Brain microvascular endothelial cell (primary cell): ENCODE results near the gene DLGAP4.

Source experiments
- DNase-seq: peaks from one replicate; pipeline ENCODE4 v3.0.0-alpha.2; 2020
- H3K27ac ChIP-seq: fragments of 250-450 bp; sonication (Bioruptor Pico); 2 replicates; pipeline ENCODE4 v1.5.1; 2020; ENCODE audit warnings: mild to moderate bottlenecking, moderate library complexity
- H3K27me3 ChIP-seq: fragments of 250-450 bp; sonication (Bioruptor Pico); replicated peaks from 2 replicates; pipeline ENCODE4 v1.5.1; 2020; ENCODE audit warnings: mild to moderate bottlenecking
- H3K36me3 ChIP-seq: fragments of 250-450 bp; sonication (Bioruptor Pico); replicated peaks from 2 replicates; pipeline ENCODE4 v1.5.1; 2020; ENCODE audit warnings: mild to moderate bottlenecking
- H3K4me3 ChIP-seq: 2 replicates; pipeline ENCODE4 v1.5.1; 2011; ENCODE audit warnings: low read depth, mild to moderate bottlenecking, control low read depth, low read length, moderate library complexity
- in situ Hi-C: cut with HindIII; loops from 2 replicates; pipeline ENCODE4 v1.10.0; 2017; ENCODE audit warnings: low sequenced_read_pairs, low pct_ligation_motif_present
- TF ChIP-seq, protein P1 (sequence below): IDR thresholded peaks from 2 replicates; pipeline ENCODE4 v1.5.1; 2011; ENCODE audit warnings: low read depth, mild to moderate bottlenecking, moderate library complexity, low read length, control low read depth, inconsistent platforms; ENCODE audit errors: missing control alignments

DLGAP4 gene

DNA sequence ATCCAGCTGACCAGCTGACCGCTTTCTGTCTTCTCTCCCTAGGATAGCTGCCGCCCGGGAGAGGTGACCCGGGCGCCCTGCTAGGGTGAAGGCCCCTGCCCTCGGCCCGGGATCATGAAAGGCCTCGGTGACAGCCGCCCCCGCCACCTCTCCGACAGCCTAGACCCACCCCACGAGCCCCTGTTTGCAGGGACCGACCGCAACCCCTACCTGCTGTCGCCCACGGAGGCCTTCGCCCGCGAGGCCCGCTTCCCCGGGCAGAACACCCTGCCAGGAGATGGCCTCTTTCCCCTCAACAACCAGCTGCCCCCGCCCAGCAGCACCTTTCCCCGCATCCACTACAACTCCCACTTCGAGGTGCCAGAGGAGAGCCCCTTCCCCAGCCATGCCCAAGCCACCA, 125.5 kb downstream of the DLGAP4 start:
- Histone ChIP-seq H3K4me3 (no peak overlapping the region), H3K27ac (no peak overlapping the region), H3K27me3 (no peaks in the 10 kb centered on the region), H3K36me3 (no peaks in the 10 kb centered on the region)
- in situ Hi-C loops = no loop called here
- DNase-seq = no peak
- TF ChIP-seq, protein P1, sequence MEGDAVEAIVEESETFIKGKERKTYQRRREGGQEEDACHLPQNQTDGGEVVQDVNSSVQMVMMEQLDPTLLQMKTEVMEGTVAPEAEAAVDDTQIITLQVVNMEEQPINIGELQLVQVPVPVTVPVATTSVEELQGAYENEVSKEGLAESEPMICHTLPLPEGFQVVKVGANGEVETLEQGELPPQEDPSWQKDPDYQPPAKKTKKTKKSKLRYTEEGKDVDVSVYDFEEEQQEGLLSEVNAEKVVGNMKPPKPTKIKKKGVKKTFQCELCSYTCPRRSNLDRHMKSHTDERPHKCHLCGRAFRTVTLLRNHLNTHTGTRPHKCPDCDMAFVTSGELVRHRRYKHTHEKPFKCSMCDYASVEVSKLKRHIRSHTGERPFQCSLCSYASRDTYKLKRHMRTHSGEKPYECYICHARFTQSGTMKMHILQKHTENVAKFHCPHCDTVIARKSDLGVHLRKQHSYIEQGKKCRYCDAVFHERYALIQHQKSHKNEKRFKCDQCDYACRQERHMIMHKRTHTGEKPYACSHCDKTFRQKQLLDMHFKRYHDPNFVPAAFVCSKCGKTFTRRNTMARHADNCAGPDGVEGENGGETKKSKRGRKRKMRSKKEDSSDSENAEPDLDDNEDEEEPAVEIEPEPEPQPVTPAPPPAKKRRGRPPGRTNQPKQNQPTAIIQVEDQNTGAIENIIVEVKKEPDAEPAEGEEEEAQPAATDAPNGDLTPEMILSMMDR = no peak

DNA sequence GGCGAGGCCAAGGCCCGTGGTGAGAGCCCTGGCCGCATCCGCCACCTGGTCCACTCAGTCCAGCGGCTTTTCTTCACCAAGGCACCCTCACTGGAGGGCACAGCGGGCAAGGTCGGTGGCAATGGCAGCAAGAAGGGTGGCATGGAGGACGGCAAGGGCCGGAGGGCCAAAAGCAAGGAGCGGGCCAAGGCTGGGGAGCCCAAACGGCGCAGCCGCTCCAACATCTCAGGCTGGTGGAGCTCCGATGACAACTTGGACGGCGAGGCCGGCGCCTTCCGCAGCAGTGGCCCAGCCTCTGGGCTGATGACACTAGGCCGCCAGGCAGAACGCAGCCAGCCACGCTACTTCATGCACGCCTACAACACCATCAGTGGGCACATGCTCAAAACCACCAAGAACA, 126.0 kb downstream of the DLGAP4 start:
- TF ChIP-seq, protein P1 = no peak
- DNase-seq = no peak
- in situ Hi-C loops = no loop called here
- Histone ChIP-seq H3K4me3 (no peak overlapping the region), H3K27me3 (no peaks in the 10 kb centered on the region), H3K36me3 (no peaks in the 10 kb centered on the region), H3K27ac (no peak overlapping the region)

GRCh38 chr20:36434383-36434782, 128.2 kb downstream of the DLGAP4 start:
- Histone ChIP-seq H3K36me3 (no peaks in the 10 kb centered on the region), H3K4me3 (no peak overlapping the region), H3K27me3 (no peaks in the 10 kb centered on the region), H3K27ac (no peak overlapping the region)
- TF ChIP-seq, protein P1 = no peak
- in situ Hi-C loops = no loop called here
- DNase-seq = no peak

DNA sequence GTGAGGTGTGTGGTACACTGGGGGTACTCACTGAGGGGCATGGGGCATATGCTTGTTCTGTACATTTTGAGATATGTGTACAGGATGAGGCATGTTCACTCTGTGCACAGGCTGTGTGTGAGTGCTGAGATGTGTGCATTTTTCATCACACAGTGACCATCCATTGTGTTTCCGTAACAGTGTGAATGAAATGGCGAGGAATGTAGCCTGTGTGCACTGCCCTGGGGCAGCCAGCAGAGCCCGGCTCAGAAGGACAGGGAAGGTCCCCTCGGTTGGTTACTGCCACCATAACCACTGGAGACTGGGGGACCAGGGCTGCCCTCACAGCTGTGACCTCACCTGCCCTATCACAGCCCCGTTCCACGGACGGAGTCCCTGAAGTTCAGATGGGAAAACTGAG, 129.0 kb downstream of the DLGAP4 start:
- H3K27ac ChIP-seq = no peak overlapping the region
- H3K4me3 ChIP-seq = no peak overlapping the region
- in situ Hi-C loops = no loop called here
- H3K36me3 ChIP-seq = no peaks in the 10 kb centered on the region
- H3K27me3 ChIP-seq = no peaks in the 10 kb centered on the region
- TF ChIP-seq, protein P1 = no peak
- no peak for DNase-seq

DNA sequence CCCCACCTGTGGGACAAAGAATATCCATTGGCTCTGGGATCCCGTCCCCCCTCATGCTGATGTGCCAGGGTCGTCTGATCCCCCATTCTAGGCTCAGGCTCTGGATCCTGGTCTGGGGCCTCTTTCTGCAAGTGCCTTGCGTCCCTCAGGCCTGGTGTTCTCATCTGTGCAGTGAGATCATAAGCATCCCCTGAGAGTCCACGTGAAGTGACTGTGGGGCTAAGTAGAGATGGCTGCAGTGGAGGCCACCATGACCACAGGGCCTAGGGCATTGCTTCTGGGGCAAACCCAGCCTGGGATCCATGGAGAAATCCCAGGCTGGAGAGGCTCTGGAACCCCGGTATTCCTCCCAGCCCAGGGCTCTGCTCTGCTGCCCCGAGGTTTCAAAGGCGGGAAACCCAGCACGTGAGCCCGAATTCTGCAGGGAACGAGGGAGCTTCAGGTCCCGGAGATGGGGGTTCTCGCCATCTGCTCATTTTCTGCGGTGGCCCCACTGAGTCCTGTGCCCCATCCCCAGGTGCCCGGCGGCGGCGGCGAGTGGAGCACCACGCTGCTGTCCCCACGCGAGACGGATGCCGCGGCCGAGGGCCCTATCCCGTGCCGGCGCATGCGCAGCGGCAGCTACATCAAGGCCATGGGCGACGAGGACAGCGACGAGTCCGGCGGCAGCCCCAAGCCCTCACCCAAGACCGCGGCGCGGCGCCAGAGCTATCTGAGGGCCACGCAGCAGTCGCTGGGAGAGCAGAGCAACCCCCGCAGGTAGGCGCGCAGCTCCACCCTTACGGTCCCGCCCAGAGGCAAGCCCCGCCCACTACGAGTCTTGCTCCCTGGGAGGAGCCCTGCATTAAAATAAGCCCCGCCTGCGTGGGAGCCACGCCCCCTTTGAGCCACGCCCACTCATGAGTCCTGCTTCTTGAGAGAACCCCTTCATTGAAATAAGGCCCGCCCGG, 129.7 kb downstream of the DLGAP4 start:
- Histone ChIP-seq H3K27ac (no peak overlapping the region), H3K36me3 (no peaks in the 10 kb centered on the region), H3K27me3 (no peaks in the 10 kb centered on the region), H3K4me3 (peak overlapping the region; percentile 43)
- DNase-seq = peak; percentile 32
- TF ChIP-seq, protein P1 = no peak
- in situ Hi-C loops = no loop called here
